Left forelimb (tissue), 1 donor: ENCODE data around the gene UGGT2.
"Not testable (repeated sequence)": the region's sequence is repeated elsewhere in the genome, so short reads cannot be mapped to it uniquely, and the experiment has no call there.

ENCODE experiments used
- DNase-seq: peaks from one replicate; pipeline ENCODE4 v3.0.0-alpha.2; 2018; ENCODE audit warnings: low spot score

UGGT2 gene

DNA sequence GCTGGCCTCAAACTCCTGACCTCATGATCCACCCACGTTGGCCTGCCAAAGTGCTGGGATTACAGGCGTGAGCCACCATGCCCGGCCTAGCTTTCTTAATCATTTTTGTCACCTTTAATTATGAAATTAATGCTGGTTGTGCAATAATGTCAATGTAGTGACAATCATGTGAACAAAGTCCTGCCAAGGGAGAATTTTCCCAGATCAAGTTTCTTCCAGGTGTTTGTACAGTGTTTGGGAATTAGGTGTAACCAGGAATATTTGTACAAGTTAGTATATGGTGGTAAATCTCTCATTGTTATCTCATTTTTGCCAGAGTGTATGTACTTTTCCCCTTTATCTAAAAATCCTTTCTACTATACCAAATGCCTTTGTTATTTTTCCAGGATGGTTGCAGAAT lies 171.1 kb downstream of the UGGT2 start:
- no peak for DNase-seq

DNA sequence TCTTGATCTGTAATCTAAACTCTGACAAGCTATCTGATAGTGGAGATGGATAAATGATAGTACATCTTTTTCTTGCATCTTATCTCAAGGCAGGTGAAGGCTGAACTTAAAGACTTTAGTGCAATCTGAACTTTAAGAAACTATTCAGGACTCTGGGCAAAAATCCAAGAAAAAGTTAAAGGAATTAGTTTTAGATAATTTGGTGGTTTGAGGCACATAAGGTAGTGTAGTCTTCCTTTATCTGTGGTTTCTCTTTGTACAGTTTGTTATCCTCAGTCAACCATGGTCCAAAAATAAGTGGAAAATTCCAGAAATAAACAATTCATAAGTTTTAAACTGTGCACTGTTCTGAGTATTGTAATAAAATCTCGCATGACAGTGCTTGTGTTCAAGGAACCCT lies 172.9 kb downstream of the UGGT2 start:
- DNase-seq, result no peak

DNA sequence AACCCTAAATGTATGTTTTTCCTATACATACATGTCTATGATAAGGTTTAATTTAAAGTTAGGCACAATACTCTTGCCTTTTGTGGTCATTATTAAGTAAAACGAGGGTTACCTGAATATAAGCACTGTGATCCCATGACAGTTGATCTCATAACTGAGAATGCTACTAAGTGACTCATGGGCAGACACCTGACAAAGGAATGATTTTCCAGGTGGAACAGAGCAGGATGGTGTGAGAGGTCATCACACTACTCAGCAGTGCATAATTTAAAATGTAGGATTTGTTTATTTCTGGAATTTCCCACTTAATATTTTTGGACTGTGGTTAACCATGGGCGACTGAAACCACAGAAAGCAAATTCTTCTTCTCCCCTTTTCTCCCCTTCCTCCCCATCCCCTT lies 178.9 kb downstream of the UGGT2 start:
- no peak for DNase-seq

DNA sequence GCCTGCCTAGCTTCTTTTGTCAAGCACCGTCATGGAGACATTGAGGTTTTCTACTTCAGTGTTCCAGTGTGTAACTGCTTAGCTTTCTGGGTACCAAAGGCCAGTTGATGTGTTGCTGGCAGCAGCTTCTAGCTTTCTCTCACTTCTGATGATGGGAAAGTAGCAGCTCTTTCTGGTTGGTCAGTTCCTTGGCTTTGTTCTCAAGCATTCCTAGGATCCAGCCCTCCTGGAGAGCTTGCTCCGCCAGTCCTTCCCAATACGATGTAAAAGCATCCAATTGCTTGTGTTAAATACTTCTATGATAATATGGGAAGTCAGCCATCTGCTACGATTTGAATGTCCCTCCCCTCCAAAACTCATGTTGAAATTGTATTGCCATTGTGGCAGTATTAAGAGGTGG lies 182.8 kb downstream of the UGGT2 start:
- DNase-seq, result no peak

DNA sequence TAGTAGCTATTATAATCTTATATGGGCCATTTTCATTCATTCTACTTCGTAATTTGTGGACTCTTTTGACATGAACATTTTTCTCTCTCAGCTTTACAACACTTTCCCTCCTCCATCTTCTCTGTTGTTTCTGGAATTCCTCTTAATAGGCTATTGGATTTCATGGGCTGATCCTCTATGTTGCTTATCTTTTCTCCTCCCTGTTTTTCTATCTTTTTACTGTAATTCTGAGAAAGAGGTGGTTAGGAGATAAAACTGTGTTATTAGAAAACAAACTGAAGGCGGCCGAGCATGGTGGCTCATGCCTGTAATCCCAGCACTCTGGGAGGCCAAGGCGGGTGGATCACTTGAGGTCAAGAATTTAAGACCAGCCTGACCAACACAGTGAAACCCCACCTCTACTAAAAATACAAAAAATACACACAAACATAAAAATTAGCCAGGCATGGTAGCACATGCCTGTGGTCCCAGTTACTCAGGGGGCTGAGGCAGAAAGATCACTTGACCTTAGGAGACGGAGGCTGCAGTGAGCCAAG lies 188.1 kb downstream of the UGGT2 start:
- DNase-seq, result no peak

DNA sequence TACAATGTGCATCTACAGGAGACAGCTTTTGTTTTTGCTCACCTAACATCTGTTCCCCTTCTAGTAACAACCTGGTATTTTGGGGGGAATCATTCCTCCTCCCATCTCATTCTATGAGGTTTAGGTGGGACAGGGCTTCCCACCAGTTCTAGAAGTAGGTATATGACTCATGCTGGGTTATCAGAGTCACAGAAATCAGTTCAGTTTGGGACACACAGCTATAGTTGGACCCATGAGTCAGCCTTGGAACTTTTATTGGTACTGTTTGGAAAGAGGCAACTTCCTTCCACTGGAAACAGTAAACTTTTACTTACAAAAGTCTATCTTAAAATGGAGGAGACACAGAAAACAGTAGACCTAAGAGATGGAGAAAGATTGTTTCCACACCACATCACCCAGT lies 190.8 kb downstream of the UGGT2 start:
- DNase-seq, result no peak

DNA sequence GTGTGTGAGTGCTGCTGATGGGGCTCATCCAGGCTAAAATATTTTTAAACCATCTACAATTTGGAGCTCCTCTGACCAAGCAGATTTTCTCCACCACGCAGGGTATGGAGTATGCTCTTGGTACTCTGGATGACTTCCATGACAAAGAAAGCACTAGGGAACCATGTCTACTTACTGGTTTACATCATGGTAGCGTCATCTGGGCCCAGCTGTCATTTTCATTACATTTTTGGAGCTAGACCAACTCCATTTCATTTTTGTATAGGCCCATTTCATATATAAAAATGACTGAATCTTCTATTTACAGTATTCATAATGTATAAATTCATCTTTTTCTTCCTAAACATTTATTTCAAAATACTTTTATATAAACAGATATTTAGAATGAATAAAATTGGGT lies 191.9 kb downstream of the UGGT2 start:
- no peak for DNase-seq

DNA sequence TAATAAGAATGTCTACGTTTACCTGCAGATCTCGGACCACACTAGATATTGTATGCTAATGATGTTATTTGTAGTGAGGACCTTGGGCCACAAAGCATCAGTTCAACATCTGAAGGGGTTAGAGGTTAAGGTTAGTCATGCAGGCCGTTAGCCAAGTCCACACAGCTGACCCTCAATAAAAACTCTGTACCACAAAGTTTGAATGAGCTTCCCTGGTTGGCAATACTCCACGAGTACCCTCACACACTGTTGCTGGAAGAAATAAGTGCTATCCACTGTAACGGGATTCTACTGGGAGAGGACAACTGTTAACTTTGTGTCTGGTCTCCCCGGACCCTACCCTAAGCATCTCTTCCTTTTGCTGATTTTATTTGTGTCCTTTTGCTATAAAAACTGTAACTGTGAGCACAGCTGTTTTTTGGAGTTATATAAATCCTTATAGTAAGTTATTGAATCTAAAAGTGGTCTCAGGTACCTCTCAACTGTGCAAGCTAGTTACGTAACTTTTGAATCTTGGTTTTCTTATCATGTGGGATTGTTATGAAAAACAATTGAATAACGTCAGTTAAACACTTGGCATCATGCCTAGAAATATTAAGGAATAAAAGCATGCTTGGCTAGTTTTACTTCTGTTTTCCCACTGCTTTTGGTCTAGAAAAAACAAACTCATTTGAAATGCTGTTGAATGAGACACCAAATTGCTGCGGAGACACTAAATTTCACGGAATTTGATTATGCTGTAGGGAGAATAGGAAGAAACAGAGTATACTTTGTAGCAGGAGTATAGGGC lies 194.7 kb downstream of the UGGT2 start:
- DNase-seq, result no peak

DNA sequence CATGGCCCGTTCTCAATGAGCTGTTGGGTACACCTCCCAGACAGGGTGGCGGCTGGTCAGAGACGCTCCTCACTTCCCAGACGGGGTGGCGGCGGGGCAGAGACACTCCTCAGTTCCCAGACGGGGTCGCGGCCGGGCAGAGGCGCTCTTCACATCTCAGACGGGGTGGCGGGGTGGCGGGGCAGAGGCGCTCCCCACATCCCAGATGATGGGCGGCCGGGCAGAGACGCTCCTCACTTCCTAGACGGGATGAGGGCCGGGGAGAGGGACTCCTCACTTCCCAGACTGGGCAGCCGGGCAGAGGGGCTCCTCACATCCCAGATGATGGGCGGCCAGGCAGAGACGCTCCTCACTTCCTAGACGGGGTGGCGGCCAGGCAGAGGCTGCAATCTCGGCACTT lies 207.5 kb downstream of the UGGT2 start:
- DNase-seq, result not testable (repeated sequence)

DNA sequence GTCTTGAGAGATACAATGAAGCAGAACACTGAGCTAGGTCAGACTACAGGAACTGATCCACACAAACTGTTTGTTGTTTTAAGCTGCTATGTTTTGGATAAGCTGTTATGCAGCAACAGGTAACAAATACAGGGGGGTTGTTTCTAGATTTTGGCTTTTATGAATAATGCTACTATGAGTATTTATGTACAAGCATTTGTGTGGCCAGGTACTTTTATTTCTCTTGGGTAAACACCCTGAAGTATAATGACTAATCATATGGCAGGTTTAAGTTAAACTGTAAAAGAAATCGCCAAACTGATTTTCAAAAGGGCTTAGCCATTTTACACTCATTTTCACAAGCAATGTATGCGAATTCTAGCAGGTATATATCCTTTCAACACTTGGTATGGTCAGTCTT lies 210.3 kb downstream of the UGGT2 start:
- DNase-seq, result no peak

DNA sequence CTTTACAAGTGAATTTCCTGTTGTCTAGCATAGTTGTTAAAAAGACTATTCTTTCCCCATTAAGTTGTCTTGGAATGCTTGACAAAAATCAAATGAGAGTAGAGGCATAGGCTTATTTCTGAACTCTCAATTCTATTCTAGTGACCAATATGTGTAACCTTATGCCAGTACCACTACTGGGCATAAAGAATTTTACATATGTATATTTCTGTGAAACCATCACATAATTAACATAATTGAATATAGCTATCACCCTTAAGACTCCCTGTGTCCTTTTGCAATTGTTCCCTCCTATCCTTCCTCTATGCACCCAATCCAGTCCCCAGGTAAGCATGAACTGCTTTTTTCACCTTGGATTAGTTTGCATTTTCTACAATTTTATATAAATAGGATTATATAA lies 211.3 kb downstream of the UGGT2 start:
- no peak for DNase-seq

DNA sequence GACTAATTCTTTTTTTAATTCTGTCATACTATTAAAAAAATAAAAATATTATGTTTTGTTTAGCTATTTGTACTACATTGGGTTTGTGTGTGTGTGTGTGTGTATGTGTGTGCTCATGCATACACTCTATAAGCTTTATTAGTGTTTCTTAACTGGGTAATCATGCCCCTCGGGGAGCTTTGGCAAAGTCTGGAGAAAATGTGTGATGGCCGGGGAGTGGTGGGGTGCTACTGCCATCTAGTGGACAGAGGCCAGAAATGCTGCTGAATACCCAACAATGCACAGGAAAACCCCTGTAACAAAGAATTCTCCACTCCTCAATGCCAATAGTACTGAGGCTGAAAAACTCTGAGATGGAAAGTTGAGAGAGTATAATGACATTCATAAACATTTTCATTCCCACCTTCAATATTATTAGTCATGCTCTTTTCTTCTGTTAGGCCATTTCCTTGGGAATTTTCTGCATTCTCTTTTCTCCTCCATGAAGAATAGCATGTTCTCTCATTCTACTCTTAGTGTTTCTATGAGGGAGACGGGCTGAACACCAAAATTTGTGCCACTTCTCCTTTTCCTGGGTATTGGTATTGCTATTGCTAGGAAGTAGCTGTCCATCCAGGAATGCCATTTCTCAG lies 219.0 kb downstream of the UGGT2 start:
- peak; percentile 80 for DNase-seq

DNA sequence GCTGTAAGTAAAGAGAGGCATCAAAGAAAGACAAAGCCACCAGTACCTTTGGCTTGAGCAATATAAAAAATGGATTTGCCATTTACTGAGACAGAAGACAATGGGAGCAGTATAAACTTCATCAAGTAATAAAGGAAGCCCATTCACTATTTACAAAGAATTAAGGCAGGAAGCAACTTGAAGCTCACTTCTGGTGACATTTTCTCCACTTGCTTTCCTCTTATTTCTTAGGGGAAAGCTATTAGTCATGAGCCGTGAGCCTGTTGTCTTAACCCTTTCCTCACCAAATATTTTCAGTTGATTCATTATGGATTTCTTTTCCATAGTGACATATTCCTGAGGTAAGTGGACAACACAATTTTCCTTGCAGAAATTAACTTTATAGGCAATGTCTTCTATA lies 219.5 kb downstream of the UGGT2 start:
- no peak for DNase-seq

DNA sequence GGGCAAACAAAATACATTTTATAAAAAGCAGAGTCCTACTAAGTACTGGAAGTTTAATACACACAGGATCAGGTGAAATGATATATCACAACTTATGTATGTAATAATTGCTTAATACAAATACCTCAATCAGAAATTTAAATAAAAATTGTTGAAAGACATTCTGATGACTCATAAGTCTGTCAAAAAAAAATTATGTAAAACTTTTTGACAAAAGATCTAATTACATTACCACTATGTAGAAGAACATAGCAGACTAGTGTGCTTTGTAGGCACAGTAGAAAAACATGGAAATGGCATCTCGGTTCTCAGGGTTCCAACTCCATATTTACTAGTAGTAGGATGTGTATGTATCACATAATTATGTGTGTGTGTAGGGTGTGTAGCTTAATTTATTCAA lies 220.1 kb downstream of the UGGT2 start:
- no peak for DNase-seq

DNA sequence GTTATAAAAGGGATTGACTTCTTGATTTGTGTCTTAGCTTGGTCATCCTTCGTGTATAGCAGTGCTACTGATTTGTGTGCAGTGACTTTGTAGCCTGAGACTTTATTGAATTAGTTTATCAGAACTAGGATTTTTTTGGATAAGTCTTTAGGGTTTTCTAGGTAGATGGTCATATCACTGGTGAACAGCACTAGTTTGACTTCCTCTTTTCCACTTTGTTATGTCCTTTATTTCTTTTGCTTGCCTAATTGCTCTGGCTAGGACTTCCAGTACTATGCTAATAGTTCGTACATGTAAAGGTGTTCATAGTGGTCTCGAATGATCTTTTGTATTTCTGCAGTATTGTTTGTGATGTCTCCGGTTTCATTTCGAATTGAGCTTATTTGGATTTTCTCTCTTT lies 230.9 kb downstream of the UGGT2 start:
- DNase-seq, result no peak

DNA sequence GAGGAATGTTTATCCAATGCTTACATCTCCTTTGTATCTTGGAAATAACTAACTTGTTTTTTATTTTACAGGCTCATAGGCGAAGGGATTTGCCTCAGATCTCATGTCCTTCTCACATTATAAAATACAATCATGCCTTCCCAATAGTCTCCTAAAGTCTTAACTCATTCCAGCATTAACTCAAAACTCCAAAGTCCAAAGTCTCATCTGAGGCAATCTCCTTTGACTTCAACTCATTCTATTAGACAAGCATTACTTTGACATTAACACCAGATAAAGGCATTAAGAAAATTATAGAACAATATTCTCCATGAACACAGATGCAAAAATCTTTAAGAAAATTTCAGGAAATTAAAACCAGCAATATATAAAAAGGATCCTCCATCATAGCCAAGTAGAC lies 238.7 kb downstream of the UGGT2 start:
- no peak for DNase-seq

DNA sequence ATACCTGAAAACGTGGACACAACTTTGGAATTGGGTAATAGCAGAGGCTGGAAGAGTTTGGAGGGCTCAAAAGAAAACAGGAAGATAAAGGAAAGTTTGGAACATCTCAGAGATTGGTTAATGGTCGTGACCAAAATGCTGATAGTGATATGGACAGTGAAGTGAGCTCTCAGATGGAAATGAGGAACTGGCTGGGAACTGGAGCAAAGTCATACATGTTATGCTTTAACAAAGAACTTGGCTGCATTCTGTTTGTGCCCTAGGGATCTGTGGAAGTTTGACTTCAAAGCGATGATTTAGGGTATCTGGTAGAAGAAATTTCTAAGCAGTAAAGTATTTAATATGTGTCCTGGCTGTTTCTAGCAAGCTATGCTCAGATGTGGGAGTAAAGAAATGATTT lies 240.1 kb downstream of the UGGT2 start:
- no peak for DNase-seq

DNA sequence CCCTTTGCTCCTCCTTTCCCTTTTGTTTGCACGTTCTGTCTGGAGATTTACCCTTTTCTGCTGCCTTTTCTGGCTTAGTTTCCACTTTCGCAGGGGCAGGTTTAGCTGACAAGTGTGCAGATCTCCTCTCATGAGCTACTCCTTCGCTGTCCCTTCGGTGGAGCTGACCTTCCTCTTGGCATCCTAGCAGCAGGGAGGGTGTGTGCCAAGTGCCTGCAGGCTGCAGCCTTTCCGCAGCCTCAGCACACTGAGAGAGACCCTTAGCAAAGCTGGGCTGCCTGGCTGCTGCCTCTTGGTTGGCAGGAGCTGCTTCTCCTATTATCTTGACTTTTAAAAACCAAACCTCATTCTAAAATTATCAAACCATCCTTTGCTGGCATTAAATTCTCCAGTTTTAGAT lies 243.8 kb downstream of the UGGT2 start:
- DNase-seq, result no peak

DNA sequence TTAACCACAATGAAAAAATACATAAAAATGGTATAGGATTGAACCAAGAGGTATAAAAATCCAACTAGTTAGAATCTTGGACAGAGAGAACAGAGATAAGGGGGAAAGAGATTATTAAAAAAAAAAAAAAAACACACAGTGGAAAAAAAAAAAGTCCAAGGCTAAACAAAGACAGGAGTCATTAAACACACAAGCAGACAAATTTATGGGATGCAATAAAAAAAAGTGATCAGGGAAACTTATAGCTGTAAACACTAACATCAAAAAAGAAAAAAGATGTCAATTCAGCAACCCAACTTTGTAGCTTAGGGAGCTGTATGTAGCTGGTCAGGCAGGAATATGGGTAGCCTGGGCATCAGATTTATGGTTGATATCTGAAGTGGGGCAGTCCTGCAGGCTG lies 247.3 kb downstream of the UGGT2 start:
- no peak for DNase-seq

DNA sequence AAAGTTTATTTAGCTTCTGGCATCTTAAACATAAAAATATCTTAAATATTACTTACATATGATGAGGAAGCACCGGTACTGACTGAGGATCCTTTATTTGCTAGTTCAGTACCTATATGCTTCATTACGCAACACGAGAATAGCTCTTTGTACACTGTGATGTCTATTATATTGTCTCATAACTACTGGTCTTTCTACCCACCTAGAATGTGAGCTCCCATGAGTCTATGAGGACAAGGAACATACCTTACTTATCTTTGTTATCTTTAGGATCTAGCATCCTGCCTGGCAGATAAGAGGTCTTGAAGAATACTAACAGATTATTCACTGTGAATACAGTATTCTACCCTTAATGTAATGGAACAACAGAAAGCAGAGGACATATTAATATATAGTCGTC lies 251.4 kb downstream of the UGGT2 start:
- no peak for DNase-seq

DNA sequence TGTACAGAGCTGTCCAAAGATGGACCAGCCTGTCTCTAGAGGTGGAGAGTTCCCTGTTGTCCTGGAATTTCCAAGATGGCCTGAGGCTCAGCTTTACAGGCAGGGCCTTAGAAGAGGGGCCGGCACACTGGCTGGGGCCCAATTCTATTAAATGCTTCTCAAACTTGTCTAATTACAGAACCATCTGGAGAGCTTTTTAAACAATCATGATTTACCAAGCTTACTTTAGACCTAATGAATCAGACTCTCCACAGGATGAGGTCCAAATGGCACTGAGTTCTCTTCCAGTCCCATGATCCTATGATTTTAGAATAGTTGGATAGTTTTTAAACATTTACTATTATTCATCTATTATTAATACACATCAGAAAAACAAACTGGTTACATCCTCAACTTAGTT lies 252.8 kb downstream of the UGGT2 start:
- no peak for DNase-seq

DNA sequence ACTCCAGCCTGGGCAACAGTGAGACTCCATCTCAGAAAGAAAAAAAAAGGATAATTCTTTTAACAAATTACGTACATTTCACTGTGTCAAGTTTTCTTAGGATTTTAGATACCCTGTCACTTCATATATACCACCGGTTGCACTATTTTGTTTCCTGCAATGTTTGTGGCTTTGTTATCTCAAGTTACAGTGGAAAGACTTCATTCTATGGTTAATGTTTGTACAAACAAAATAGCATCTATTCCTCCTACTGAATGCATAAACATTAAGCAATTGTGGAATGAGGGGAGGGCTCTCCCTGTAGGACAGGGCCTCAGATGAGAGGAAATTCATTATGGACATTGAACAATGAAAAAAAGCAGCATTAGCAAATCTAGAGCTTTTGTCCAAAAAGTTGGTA lies 256.2 kb downstream of the UGGT2 start:
- DNase-seq, result no peak

DNA sequence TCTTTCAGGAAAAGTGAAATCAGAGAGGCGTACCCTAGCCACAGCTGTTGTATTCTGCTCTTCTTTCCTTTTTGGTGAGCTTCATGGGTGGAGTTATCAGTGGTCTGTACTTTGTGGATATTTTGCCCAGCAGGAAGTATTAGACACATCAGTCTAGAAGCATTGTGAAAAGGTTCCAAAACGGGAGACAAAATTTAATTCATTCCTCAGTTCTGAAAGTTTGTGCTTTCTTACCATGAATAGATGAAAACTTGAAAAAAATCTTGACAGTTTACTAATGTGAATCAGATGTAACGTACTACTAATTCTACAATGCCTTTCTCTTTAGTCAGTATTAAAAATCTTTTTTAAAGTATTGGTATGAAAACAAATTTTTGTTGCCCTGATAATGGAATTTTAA lies 259.4 kb downstream of the UGGT2 start:
- DNase-seq, result no peak

DNA sequence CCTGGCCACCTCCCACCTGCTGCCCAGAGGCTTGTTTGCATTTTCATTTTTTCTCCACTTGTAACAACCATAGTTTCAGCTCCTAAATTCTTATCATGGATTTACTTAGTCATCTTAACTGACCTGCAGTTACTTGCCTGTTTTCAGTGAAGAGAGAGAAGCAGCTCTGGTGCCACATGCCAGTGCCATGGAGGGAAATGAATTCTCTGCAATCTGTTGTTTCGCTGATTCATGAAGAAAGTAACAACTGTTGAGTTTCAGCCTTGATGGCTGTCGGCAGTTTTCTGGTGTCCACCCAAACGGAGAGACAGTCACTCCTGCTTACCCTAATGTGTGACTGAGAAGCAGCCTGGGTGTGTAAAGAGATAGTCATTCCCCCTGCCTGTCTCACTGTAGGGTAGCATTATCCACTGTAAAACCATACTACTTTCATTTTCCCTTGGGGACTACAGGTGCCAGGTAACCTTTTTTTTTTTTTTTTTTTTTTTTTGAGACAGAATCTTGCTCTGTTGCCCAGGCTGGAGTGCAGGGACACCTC lies 260.1 kb downstream of the UGGT2 start:
- DNase-seq, result no peak
